Measurements from ENCODE around the gene TTLL3.
A peak's percentile ranks its signal among the peaks of the same experiment; 100 is the strongest.
"Not testable (repeated sequence)": the region's sequence is repeated elsewhere in the genome, so short reads cannot be mapped to it uniquely, and the experiment has no call there.

Gene TTLL3

GRCh38 chr3:9875448-9875847 is 65.4 kb downstream of the TTLL3 start:
- DNase-seq, result peak; percentile 47

GRCh38 chr3:9876255-9876654 is 66.2 kb downstream of the TTLL3 start:
- not testable (repeated sequence) for DNase-seq

- DNase-seq, result no peak
These were observed 66.9 kb downstream of the TTLL3 start for GRCh38 chr3:9876991-9877390.

GRCh38 chr3:9878700-9879099 is 68.6 kb downstream of the TTLL3 start:
- no peak for DNase-seq

GRCh38 chr3:9879830-9880549 is 69.9 kb downstream of the TTLL3 start, which contains the start of gene CIDEC:
TSS of gene CIDEC (minus strand) at chr3:9880253. CDS start at chr3:9878486, 1,767 bp downstream.
- DNase-seq, result no peak

- DNase-seq, result no peak
These were observed 71.4 kb downstream of the TTLL3 start for GRCh38 chr3:9881441-9881840.

GRCh38 chr3:9883706-9884554 is 73.9 kb downstream of the TTLL3 start:
- no peak for DNase-seq

GRCh38 chr3:9884555-9885165 is 74.6 kb downstream of the TTLL3 start:
- DNase-seq, result no peak

Measured in NCI-H774 (cell line).